ENCODE data around the gene LYPD6.

Gene LYPD6

DNA sequence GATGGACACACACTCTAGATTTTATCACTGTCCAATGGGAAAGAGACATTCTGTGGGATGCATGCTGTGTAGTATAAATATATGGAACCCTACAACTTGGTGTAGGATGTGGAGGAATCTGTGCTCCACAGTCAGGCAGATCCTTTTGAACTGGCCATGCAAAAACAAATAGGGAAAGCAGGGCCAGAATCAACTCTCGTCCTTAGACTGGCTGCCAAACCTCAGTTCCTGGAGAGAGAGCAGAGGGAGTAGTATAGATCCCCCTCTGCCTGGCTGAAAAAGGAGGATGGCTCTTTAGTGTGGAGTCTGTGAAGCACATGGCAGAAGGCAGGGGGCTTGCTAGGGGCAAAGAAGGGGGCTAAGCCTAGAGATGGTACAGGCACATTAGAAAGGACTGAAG is 84.7 kb downstream of the LYPD6 start:
- ATAC-seq (ENCODE audit: insufficient read depth, low read depth) (no peak), DNase-seq (no peak)
- Histone ChIP-seq H3K4me2 (ENCODE audit: insufficient read depth, low read length) (no peak overlapping the region), H3K36me3 (ENCODE audit: insufficient read depth, low read length) (no peaks in the 10 kb centered on the region), H4K20me1 (ENCODE audit: insufficient read depth, low read length) (no peaks in the 10 kb centered on the region), H3K27ac (ENCODE audit: low read length) (no peak overlapping the region), H3K4me1 (ENCODE audit: insufficient read depth, low read length) (no peaks in the 10 kb centered on the region), H2AFZ (ENCODE audit: low read depth, low read length) (no peak overlapping the region), H3K27me3 (ENCODE audit: insufficient read depth, low read length, poor library complexity) (no peaks in the 10 kb centered on the region), H3K9ac (ENCODE audit: low read depth, low read length) (no peak overlapping the region), H3K4me3 (ENCODE audit: low read depth in 1 of 2, low read length in 2 of 2) (no peak overlapping the region), H3K79me2 (ENCODE audit: insufficient read depth, low read length) (no peaks in the 10 kb centered on the region), H3K9me3 (ENCODE audit: insufficient read depth, low read length, severe bottlenecking) (no peaks in the 10 kb centered on the region)
- no peak for TF ChIP-seq EZH2 (IDR thresholded peaks at IDR 0.05; ENCODE audit: borderline replicate concordance, low read depth, low read length, severe bottlenecking)
- TF ChIP-seq, protein P1, sequence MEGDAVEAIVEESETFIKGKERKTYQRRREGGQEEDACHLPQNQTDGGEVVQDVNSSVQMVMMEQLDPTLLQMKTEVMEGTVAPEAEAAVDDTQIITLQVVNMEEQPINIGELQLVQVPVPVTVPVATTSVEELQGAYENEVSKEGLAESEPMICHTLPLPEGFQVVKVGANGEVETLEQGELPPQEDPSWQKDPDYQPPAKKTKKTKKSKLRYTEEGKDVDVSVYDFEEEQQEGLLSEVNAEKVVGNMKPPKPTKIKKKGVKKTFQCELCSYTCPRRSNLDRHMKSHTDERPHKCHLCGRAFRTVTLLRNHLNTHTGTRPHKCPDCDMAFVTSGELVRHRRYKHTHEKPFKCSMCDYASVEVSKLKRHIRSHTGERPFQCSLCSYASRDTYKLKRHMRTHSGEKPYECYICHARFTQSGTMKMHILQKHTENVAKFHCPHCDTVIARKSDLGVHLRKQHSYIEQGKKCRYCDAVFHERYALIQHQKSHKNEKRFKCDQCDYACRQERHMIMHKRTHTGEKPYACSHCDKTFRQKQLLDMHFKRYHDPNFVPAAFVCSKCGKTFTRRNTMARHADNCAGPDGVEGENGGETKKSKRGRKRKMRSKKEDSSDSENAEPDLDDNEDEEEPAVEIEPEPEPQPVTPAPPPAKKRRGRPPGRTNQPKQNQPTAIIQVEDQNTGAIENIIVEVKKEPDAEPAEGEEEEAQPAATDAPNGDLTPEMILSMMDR (IDR thresholded peaks at IDR 0.05; ENCODE audit: borderline replicate concordance, extremely low read depth, low read length, poor library complexity, severe bottlenecking), result no peak

DNA sequence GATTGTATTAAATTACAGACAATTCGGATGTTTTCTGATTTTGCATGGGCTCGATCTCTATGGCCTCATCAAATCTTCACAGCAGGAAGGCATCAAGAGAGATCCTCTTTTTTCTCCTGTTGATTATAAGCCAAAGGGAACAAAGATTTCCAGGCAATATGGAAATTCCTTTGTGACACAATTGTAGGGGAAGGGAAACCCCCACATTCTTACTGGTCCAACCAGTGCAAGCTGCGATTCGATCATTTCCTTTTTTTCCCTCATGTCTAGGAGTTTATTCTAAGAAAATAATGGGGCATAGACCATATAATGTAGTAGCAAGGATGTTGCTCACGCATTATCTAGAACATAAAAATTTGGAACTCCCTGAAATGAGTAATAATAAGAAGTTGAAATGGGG is 87.7 kb downstream of the LYPD6 start:
- ATAC-seq (ENCODE audit: insufficient read depth, low read depth) (no peak), DNase-seq (no peak)
- Histone ChIP-seq H4K20me1 (ENCODE audit: insufficient read depth, low read length) (no peaks in the 10 kb centered on the region), H3K4me2 (ENCODE audit: insufficient read depth, low read length) (no peak overlapping the region), H3K9me3 (ENCODE audit: insufficient read depth, low read length, severe bottlenecking) (no peaks in the 10 kb centered on the region), H3K36me3 (ENCODE audit: insufficient read depth, low read length) (no peaks in the 10 kb centered on the region), H2AFZ (ENCODE audit: low read depth, low read length) (no peak overlapping the region), H3K79me2 (ENCODE audit: insufficient read depth, low read length) (no peaks in the 10 kb centered on the region), H3K4me1 (ENCODE audit: insufficient read depth, low read length) (no peaks in the 10 kb centered on the region), H3K27me3 (ENCODE audit: insufficient read depth, low read length, poor library complexity) (no peaks in the 10 kb centered on the region), H3K4me3 (ENCODE audit: low read depth in 1 of 2, low read length in 2 of 2) (no peak overlapping the region), H3K9ac (ENCODE audit: low read depth, low read length) (no peak overlapping the region), H3K27ac (ENCODE audit: low read length) (no peak overlapping the region)
- TF ChIP-seq, protein P1 (IDR thresholded peaks at IDR 0.05; ENCODE audit: borderline replicate concordance, extremely low read depth, low read length, poor library complexity, severe bottlenecking), result no peak
- no peak for TF ChIP-seq EZH2 (IDR thresholded peaks at IDR 0.05; ENCODE audit: borderline replicate concordance, low read depth, low read length, severe bottlenecking)

DNA sequence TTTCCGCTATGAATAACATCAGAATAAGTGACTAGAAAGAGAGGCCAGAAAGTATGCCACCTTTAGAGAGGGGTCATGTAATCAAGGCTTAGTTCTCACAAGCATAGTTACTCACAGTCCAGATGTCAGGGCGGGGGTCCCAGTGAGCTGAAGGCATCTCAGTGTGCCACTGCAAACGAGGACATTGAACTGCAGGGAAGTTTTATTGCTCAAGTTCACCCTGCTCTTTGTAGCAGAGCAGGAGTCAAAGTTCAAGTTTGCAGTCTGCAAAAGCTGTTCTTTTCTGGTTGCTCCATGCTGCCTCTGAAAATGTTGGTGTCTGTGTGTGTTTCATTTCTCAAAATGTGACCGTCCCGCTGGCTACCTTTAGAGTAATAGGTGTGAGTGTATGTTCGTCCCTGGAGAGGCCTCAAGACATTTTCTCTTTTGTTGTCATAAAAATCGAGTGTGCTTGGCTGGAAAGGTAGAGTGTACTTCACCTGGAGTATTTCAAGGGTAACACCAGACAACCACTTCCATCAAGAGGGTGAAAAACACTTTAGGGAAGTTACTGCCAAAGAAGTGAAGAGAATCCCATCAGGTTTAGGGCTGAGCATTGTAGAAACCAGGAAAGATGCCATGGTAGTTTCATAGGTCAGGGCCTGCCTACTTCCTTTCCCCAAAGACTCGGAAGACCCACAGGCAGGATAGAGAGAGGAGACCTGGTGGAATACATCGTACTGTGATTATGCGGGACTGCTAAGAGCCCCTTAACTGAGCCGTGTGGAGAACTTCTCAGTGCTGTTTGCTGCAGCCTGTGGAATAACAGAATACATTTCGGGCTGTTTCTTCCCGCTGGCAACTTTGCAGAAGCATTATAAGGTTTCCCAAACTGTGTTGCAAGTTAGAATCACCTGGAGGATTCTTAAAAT is 89.9 kb downstream of the LYPD6 start:
- Histone ChIP-seq H2AFZ (ENCODE audit: low read depth, low read length) (no peak overlapping the region), H3K4me2 (ENCODE audit: insufficient read depth, low read length) (no peak overlapping the region), H4K20me1 (ENCODE audit: insufficient read depth, low read length) (no peaks in the 10 kb centered on the region), H3K4me3 (ENCODE audit: low read depth in 1 of 2, low read length in 2 of 2) (no peak overlapping the region), H3K79me2 (ENCODE audit: insufficient read depth, low read length) (no peaks in the 10 kb centered on the region), H3K36me3 (ENCODE audit: insufficient read depth, low read length) (no peaks in the 10 kb centered on the region), H3K27ac (ENCODE audit: low read length) (no peak overlapping the region), H3K9ac (ENCODE audit: low read depth, low read length) (no peak overlapping the region), H3K9me3 (ENCODE audit: insufficient read depth, low read length, severe bottlenecking) (no peaks in the 10 kb centered on the region), H3K4me1 (ENCODE audit: insufficient read depth, low read length) (no peaks in the 10 kb centered on the region), H3K27me3 (ENCODE audit: insufficient read depth, low read length, poor library complexity) (no peaks in the 10 kb centered on the region)
- ATAC-seq (ENCODE audit: insufficient read depth, low read depth) (no peak), DNase-seq (no peak)
- TF ChIP-seq EZH2 (IDR thresholded peaks at IDR 0.05; ENCODE audit: borderline replicate concordance, low read depth, low read length, severe bottlenecking), result no peak
- TF ChIP-seq, protein P1 (IDR thresholded peaks at IDR 0.05; ENCODE audit: borderline replicate concordance, extremely low read depth, low read length, poor library complexity, severe bottlenecking), result no peak
